Measurements from ENCODE around the gene CRACR2A.

DNA sequence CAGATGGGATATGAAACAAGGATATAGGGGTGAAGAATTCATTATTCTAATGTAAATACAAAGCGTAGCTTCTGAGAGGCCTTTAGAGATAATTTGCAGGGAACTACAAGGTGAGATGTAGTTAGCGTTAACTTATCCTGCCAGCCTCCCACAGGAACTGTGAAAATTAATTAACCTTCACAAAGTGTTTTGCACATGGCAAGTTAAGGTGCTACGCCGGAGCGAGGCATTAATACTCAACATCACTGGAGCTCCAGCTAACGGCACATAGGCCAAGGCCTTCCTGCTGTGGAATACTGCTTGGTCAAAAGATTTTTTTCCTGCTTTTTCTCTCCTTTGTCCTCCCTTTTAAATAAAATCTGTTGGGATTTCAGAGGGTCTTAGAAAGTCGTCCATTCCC is 86.5 kb downstream of the CRACR2A start:
- TF ChIP-seq RAD21 (conservative IDR thresholded peaks at IDR 0.05), result no peak
- TF ChIP-seq, protein P1, sequence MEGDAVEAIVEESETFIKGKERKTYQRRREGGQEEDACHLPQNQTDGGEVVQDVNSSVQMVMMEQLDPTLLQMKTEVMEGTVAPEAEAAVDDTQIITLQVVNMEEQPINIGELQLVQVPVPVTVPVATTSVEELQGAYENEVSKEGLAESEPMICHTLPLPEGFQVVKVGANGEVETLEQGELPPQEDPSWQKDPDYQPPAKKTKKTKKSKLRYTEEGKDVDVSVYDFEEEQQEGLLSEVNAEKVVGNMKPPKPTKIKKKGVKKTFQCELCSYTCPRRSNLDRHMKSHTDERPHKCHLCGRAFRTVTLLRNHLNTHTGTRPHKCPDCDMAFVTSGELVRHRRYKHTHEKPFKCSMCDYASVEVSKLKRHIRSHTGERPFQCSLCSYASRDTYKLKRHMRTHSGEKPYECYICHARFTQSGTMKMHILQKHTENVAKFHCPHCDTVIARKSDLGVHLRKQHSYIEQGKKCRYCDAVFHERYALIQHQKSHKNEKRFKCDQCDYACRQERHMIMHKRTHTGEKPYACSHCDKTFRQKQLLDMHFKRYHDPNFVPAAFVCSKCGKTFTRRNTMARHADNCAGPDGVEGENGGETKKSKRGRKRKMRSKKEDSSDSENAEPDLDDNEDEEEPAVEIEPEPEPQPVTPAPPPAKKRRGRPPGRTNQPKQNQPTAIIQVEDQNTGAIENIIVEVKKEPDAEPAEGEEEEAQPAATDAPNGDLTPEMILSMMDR (IDR thresholded peaks at IDR 0.05; ENCODE audit: poor library complexity, severe bottlenecking), result no peak
- TF ChIP-seq EZH2 (IDR thresholded peaks at IDR 0.05; ENCODE audit: borderline replicate concordance, insufficient read depth, low read length, poor library complexity, severe bottlenecking), result no peak
- TF ChIP-seq POLR2AphosphoS5 (IDR thresholded peaks at IDR 0.05), result no peak
- TF ChIP-seq, protein P2, sequence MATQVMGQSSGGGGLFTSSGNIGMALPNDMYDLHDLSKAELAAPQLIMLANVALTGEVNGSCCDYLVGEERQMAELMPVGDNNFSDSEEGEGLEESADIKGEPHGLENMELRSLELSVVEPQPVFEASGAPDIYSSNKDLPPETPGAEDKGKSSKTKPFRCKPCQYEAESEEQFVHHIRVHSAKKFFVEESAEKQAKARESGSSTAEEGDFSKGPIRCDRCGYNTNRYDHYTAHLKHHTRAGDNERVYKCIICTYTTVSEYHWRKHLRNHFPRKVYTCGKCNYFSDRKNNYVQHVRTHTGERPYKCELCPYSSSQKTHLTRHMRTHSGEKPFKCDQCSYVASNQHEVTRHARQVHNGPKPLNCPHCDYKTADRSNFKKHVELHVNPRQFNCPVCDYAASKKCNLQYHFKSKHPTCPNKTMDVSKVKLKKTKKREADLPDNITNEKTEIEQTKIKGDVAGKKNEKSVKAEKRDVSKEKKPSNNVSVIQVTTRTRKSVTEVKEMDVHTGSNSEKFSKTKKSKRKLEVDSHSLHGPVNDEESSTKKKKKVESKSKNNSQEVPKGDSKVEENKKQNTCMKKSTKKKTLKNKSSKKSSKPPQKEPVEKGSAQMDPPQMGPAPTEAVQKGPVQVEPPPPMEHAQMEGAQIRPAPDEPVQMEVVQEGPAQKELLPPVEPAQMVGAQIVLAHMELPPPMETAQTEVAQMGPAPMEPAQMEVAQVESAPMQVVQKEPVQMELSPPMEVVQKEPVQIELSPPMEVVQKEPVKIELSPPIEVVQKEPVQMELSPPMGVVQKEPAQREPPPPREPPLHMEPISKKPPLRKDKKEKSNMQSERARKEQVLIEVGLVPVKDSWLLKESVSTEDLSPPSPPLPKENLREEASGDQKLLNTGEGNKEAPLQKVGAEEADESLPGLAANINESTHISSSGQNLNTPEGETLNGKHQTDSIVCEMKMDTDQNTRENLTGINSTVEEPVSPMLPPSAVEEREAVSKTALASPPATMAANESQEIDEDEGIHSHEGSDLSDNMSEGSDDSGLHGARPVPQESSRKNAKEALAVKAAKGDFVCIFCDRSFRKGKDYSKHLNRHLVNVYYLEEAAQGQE (IDR thresholded peaks at IDR 0.05; ENCODE audit: borderline replicate concordance), result no peak
- no peak for TF ChIP-seq EP300 (conservative IDR thresholded peaks at IDR 0.05; ENCODE audit: poor library complexity, severe bottlenecking)
- TF ChIP-seq SMC3 (conservative IDR thresholded peaks at IDR 0.05; ENCODE audit: poor library complexity), result no peak
- TF ChIP-seq TAF1 (IDR thresholded peaks at IDR 0.05; ENCODE audit: low read depth), result no peak

Data from neural cell (in vitro differentiated cells).